Dedifferentiated amniotic fluid mesenchymal stem cell (primary cell): Measurements from ENCODE around the gene HSP90AB1.
"Not testable (repeated sequence)": the region's sequence is repeated elsewhere in the genome, so short reads cannot be mapped to it uniquely, and the experiment has no call there.

ENCODE experiments used
- DNase-seq: peaks from one replicate; pipeline ENCODE4 v3.0.0-alpha.2; 2016; ENCODE audit errors: extremely low spot score

Gene HSP90AB1

DNA sequence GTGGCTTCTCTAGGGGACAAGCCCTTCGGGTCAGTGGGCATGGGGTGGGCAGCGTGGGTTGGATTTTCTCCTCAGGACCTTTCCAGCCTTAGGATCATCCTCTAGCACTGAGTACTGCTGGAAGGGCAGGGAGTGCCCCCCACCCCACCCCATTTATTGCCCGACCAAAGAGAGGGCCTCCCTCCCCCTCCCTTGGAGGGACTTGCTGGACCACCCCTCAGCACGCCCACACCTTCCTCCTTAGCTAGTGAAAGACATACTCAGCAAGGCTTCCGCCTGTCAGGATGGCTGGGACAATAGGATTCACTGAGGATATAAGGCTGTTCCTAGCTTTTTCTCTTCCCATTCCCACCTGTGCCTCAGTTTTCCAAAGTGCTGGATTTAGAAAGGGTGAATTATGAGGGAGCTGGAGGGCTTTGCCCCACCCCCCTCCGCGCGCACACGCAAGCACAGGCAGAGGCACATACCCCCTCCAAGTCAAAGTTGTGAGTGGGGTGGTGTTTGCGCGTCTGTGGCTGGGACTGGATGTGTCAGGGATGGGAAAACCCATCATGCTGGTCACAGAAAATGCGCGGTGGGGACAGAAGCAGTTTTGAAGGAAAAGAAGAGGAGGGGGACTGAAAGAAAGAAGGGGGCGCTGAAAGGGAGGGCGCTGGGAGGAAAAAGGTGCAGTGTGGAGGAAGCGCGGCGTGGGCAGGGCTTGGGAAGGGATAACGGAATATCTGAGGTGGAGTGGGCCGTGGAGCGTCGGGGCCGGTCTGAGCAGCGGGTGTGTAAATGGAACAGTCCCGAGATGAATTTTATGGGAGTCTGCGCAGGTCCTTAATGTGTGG lies 24.2 kb upstream of the HSP90AB1 start:
- no peak for DNase-seq

DNA sequence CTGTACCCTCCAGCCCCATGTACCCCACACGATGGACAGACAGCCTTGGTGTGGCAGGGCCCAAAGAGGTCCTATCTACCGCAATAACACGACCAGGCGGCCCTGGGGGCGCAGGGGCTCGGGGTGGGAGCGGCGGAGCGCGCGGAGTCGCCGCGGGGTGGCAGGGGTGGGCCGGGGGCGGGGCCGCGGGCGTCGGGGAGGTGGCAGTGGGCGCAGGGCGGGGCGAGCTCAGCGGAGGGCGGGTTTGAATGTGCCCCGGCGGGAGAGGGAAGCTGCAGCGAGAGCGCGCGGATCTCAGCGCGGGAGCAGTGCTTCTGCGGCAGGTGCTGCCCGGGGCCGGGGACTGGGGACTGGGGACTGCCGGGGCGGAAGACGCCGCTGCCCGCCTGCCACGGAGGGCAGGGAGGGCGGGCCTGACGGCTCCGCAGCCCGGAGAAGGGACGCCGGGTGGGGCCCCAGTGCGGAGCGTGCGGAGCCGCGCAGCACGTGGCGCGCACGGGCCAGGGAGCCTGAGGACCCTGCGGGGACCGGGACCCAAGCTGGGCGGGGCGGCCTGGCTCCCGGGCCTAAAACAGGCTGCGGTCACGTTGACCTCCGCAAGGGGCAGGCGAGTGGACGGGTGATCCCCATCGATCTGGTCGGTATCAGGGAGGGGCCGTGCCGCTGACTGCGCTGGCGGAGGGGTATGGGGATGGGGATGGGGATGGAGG lies 23.4 kb upstream of the HSP90AB1 start, which contains the start of gene SLC29A1:
Gene SLC29A1 (plus strand): TSS at position 277 of the 710 bp plus-strand sequence. CDS start 3,719 bp downstream, outside the sequence.
- DNase-seq: peak; percentile 17

DNA sequence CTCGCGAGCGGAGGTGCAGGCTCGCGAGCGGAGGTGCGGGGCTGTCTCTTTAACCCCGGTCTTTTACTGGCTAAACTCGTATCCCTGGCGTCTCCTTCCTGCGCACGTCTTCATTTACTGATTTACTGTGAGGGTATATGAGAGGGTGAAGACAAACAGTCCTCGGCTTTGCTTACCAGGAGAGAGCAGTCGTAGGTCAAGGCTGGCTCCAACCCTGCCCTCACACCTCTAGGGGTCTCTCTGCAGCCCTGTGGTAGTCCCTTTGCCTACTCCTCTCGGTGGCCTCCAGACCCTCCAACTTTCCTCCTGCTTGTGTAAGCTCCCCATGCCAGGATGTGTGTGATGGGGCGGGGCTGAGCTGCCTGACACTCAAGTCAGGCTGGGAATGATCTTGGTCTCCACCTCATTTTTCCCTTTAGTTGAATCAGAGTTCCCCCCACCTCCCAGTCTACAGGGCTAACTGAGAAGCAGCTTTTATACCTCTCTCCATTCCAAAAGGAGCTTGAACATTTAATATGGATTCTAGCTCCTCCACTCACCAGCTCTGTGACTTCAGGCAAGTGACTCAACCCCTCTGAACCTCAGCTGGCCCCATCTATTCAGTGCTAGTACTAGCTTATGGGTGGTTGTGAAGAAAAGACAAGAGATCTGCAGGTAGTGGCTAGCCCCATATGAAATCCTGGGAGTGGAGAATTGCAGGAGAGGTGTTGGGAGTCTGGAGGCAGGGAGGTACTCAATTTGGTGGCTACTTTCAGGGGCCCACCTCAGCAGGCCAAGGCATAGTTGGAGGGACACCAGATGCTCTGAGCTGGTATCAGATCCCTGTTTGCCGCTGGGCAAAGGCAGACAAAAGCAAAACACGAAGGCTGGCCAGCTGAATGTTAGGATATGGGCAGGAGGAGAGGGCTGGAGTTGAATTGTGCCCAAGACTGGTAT lies 22.6 kb upstream of the HSP90AB1 start:
- DNase-seq: no peak

DNA sequence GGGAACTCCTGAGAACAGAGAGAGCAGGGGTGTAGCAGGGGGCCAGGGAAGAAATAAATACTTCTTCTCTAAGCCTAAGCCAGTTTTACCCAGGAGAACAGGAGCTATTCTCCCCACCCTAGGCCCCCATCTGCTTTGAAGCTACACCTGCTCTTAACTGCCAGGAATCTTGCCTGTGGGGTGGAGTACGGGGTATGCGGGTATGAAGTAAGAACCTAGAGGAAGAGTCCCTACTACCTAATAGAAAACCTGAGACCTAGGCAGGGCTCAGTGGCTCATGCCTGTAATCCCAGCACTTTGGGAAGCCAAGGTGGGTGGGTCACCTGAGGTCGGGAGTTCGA lies 22.0 kb upstream of the HSP90AB1 start:
- no peak for DNase-seq

DNA sequence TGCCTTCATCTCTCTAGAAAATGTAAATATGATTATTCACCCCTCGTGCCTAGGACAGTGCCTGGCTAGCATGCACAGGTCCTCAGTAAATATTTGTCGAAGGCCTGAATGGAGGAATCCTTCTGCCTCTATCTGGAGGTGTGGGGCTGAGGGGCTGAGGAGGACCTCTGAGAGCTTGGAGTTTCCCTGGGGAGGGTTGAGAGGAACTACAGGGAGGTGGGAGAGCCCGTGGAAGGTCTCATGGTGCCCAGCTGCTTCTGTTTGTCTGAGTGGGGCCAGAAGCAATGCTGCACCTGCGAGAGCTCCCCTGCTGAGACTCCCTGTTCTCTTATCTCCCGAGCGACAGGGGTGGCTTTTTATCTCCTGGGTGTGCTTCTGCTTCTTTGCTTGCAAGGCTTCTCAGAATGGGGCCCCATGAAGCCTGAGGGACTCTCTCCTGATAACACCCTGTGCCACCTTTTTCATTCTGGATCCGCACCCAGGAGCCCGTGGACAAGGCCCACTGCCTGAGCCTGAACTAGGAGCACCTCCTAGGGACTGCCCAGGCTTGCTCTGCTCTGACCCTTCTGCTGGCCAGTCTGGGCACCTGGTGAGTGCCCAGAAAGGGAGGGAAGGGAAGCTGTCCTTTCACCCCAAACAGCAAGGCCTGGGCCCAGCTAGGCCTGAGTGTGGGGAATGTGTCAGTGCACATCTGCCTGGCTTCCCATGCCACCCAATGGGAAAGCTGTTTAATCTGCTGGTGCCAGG lies 21.1 kb upstream of the HSP90AB1 start:
- no peak for DNase-seq

DNA sequence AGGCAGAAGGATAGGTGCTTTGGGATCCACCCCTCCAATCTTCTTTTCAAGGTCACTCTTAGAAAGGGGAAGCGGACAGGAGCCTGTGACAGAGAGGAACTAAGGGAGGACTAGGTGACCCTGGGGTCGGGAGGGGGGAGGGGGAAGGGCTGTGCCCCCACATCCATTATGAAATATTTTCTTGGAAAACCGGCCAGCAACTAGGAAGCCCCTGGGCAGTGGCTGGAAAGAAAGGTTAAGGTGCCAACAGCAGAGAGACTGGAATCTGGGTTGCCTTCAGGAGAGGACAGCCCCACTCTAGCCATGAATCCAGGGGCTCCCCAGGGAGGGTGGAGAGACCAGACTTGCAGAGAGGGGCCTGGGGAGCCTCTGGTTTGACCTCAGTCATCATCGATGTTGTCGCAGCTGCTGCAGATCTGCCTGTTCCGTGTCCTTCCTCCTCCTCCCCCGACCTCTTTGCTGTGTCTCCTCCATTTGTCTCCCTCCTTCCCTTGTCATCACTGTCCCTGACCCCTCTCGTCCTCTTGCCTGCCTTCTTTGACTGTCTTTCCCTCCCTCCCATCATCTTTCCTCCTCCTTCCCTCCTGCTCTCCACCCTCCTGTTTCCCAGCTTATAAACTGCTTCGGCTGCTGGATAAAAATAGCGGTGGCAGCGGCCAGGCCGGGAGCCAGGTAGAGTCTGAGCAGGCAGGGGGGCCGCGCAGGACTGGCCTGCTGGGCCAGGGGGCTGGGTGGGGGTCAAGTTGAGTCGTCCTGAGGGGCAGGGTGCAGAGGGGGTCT lies 20.3 kb upstream of the HSP90AB1 start:
- DNase-seq: no peak

DNA sequence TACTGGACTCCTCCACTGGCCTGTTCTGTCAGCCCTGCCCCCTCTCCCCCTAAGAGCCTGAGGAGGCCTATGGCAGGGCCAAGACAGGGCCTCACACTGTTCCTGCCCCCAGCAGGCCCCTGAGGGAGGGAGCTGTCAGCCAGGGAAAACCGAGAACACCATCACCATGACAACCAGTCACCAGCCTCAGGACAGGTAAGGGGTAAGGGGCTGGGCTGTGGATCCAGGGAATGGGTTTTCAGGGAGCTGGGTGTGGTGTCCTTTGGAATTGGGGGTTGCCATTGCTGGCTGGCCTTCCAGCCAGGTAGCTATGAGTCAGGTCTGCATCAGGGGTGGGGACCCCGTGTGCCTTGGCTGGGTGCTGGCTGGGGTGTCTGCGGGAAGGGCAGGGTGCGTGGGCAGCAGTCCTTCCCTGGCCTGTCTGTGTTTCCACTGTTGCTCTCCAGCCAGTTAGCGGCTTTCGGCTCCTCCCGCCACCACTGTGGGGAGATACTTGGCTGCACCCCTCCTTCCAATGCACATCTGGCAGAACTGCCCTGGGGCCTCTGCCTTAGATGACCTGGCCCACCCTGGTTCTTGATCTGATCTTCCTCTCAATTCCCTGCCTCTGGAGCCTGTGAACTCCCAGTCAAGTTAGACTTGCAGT lies 19.6 kb upstream of the HSP90AB1 start:
- DNase-seq: no peak

DNA sequence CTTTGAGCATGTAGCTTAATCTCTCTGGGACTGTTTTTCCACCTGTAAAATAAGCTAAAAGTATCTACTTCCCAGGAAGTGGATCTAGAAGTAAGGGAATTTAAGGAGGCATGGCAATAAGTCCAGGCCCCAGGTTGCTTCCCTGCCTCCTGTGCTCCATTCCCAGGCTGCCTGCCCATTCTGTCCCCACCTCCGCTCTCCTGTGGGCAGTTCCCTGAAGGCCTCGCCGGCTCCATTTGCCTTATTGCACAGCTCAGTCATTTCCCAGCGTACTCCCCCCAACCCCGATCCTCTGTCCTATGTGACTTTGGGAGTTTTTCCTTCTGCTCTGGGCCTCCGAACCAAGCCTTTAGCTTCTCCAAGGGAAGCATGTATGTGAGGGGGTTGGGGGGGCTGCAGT lies 18.9 kb upstream of the HSP90AB1 start:
- DNase-seq: no peak

DNA sequence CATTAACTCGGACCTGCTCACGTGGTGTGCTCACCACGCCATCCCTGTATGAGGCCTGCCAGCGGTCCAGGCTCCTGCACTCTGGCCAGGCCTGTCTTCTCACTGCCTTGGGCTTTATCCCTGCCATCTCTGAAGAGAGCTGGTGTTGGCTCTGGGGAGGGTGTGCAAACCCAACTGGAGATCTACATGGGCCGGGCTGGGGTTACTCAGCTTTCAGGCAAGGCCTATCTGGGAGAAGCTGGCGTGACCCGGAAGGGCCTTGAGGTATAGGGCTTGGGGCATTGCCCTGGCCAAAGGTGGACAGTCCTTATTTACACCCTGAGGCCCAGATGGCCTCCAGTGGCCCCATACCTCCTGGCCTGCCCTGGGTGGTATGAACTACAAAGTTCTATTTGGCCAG lies 18.5 kb upstream of the HSP90AB1 start:
- DNase-seq: no peak

DNA sequence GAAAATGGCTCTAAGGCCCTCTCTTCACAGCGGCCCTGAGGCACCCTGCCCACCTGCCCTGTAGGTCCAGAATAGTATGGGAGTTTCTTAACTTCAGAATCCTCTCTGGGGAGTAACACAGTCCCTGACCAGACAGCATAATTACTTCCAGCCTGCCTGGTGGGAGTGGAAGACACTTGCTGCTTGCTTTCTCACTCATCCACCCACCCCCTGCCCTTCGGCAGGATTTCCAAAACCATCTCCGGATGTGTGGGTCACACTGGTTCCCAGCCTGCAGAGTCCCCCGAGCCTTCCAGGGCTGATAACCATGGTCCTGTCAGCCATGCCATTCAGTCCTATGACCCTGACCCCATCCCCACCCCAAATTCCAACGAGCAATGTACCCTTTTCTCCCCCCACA lies 18.1 kb upstream of the HSP90AB1 start:
- DNase-seq: no peak

DNA sequence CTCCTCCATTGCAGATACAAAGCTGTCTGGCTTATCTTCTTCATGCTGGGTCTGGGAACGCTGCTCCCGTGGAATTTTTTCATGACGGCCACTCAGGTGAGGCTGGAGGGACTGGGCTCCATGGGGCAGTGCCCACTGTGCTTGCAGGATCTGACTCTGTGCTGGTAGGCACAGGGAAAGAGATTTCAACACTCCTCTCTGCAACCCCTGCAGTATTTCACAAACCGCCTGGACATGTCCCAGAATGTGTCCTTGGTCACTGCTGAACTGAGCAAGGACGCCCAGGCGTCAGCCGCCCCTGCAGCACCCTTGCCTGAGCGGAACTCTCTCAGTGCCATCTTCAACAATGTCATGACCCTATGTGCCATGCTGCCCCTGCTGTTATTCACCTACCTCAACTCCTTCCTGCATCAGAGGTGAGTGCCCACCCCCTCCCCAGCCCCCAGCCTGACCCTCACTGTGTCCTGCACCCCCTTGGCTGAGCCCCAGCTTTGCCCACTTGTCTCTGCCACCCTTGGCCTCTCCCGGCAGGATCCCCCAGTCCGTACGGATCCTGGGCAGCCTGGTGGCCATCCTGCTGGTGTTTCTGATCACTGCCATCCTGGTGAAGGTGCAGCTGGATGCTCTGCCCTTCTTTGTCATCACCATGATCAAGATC lies 17.4 kb upstream of the HSP90AB1 start:
- DNase-seq: no peak

DNA sequence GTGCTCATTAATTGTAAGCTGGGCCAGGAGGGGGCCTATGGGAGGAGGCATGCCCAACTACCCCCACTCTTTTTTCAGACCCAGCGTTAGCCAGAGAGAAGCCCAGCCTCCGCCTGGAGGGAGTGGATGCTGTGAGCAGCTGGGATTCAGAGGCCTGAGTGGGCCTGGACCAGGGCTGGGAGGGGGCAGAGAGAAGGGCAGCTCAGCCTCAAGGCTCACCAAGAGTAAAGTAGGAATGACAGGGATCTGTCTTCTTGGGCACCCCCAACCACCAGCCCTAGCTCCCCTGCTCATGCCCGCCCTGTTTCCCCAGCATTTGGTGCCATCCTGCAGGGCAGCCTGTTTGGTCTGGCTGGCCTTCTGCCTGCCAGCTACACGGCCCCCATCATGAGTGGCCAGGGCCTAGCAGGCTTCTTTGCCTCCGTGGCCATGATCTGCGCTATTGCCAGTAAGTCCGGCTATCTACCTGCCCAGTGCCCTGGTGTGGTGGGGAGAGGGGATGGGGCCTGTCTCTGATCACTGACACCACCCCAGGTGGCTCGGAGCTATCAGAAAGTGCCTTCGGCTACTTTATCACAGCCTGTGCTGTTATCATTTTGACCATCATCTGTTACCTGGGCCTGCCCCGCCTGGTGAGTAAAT lies 16.7 kb upstream of the HSP90AB1 start:
- DNase-seq: no peak

DNA sequence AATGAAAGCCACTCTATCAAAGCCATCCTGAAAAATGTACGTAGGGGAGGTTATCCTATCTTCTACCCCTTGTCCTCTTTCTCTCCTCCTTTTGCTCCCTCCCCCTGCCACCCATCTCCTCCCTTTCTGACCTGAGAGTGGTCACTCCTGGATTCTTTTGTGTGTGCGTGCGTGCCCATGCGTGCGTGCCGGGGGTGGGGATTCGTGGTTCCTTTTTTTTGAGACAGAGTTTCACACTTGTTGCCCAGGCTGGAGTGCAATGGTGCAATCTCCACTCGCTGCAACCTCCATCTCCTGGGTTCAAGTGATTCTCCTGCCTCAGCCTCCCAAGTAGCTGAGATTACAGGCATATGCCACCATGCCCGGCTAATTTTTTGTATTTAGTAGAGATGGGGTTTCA lies 15.5 kb upstream of the HSP90AB1 start:
- not testable (repeated sequence) for DNase-seq

DNA sequence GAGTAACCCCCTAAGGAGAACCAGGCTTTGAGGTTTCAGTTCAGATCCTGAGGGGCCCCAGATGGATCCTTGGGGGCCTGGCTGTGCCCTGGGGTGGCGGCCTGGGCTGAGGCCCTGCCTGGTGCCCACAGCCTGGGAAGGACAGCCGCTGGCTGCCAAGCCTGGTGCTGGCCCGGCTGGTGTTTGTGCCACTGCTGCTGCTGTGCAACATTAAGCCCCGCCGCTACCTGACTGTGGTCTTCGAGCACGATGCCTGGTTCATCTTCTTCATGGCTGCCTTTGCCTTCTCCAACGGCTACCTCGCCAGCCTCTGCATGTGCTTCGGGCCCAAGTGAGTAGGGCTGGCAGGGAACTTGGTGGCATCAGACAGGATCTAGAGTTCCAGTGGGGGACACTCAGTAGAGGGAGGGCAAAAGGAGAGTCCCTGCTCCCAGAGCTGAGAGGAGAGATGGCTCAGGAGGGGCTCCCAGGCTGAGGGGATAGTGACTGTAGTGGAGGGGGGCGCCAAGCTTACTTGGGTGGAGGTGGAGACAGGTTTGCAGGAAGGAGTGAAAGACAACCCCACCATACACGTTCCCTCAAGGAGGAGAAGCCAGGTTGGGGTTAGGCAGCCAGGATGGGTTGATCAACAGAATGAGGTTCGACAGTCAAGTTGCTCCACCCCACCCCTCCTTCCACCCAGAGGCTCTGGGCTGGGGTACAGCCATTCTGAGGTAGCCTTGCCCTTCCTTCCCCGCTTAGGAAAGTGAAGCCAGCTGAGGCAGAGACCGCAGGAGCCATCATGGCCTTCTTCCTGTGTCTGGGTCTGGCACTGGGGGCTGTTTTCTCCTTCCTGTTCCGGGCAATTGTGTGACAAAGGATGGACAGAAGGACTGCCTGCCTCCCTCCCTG lies 14.0 kb upstream of the HSP90AB1 start:
- no peak for DNase-seq

DNA sequence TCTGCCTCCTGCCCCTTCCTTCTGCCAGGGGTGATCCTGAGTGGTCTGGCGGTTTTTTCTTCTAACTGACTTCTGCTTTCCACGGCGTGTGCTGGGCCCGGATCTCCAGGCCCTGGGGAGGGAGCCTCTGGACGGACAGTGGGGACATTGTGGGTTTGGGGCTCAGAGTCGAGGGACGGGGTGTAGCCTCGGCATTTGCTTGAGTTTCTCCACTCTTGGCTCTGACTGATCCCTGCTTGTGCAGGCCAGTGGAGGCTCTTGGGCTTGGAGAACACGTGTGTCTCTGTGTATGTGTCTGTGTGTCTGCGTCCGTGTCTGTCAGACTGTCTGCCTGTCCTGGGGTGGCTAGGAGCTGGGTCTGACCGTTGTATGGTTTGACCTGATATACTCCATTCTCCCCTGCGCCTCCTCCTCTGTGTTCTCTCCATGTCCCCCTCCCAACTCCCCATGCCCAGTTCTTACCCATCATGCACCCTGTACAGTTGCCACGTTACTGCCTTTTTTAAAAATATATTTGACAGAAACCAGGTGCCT lies 13.3 kb upstream of the HSP90AB1 start:
- no peak for DNase-seq

DNA sequence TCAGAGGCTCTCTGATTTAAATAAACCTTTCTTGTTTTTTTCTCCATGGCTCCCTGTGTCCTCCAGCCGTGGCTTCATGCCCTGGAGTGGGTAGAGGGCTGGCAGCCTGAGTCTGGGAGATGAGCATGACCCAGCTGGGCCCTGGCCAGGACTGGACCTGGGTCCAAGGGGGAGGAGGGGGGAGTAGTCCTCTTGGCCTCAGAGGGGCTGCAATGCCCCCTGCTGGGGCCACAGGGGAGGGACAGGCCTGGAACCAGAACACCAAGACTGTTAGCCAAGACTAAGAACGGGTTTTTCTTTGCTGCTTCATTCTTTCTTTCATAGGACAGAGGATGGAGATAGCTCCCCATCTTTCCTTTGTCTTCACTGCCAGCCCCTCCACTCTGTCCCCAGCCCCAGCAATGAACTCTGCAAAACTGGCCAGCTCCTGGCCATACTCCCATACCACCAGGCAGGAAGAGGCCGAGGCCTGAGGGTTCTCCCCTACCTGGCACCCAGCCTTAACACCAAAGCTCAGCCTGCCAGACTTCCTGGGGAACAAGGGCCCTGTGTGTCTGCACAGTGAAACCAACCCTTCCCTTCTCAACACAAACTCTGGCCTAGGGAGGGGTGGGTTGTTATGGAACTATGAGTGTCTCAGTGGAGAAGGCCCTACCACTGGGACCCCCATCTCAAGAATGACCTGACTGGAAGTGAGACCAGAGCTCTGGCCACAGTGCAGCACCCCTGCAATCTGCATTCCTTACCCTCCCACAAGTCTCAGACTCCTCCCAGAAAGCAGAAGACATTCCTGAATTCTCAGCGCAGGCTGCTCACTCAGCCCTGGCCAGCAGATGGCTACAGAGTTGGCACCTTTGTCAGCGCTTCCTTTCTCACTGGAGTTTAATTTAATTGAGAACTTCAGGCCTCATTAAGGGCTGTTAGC lies 12.5 kb upstream of the HSP90AB1 start:
- peak; percentile 62 for DNase-seq

DNA sequence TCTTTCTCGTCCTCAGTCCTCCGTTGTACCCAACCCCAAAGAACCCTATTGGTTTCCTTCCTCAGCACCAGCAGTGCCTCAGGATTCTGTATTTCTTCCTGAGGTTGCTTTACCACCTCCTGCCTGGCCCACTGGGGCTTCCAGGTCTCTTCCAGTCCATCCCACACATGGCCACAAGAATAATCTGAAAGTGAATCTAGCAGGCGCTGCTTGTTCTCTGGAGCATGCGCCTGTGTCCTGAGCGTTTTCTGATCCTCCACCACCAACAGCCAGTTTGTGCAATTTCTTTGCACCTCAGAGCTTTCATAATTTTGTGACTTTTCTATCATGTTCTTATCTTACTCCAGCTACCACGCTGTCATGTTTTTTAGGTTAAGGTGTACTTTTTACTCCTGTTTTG lies 11.6 kb upstream of the HSP90AB1 start:
- DNase-seq: no peak
